ENCODE results near the gene PLPPR3. TPM values are rescaled to one million over a fixed set of nuclear protein-coding genes. Genes with fewer than 3 reads are reported as not detected.

Gene PLPPR3
- total and polyA plus RNA-seq, 12 donors = not detected

DNA sequence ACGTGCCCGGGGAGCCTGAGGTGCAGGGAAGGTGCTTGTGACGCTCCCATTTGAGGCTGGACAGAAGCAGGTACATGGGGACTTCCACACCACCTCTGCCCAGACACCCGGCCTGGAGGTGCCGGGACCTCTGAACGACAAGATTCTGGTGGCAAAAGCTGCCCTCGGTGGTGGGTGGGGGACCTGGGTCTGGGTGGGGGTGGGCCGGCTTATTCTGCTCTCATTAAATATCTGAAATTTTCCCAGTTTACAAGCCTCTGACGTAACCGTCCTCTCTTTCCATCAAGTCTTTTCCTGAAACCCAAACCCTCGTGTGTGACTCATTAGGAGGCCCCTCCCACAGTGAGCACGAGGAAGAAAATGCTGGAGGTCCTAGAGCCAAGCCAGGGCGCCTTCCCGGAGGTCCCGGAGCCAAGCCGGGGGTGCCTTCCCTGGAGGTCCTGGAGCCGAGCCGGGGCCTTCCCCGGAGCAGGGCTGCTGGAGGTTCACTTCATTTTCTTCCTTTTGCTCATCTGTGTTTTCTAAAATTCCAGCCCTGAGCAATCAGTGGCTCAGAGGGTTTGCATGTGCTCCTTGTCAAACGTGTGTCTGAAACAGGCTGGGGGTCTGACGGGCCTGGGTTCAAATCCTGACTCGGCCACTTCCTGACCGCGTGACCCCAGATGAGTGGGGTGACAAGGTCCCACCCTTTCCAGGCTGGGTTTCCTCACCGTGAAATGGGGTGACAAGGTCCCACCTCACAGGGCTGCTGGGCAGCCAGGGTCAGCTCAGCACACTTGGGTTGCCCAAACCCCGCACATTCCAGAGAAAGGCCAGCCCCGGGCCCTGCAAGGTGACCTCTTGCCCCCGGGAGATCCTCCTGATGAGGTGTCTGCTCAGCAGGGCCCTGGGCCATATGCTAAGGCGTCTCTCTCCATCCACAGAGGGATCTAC is 47.8 kb upstream of the PLPPR3 start:
- H3K27ac ChIP-seq = peak overlapping the region in 7 of 10 donors; percentile 37 to 81 (median 61)
- H3K27me3 ChIP-seq = no peaks in the 10 kb centered on the region
- DNase-seq = peak; percentile 51 to 67
- no peak overlapping the region for H3K4me3 ChIP-seq
- peaks cover 0 to 58% (median 15%) of the 10 kb centered on the region in 9 donors for H3K36me3 ChIP-seq
- no peaks in the 10 kb centered on the region for H3K9me3 ChIP-seq
- 76 to 80% methylated on average over 29 of the region's 29 CpGs for WGBS, 2 donors
- TF ChIP-seq, protein P1, sequence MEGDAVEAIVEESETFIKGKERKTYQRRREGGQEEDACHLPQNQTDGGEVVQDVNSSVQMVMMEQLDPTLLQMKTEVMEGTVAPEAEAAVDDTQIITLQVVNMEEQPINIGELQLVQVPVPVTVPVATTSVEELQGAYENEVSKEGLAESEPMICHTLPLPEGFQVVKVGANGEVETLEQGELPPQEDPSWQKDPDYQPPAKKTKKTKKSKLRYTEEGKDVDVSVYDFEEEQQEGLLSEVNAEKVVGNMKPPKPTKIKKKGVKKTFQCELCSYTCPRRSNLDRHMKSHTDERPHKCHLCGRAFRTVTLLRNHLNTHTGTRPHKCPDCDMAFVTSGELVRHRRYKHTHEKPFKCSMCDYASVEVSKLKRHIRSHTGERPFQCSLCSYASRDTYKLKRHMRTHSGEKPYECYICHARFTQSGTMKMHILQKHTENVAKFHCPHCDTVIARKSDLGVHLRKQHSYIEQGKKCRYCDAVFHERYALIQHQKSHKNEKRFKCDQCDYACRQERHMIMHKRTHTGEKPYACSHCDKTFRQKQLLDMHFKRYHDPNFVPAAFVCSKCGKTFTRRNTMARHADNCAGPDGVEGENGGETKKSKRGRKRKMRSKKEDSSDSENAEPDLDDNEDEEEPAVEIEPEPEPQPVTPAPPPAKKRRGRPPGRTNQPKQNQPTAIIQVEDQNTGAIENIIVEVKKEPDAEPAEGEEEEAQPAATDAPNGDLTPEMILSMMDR (IDR thresholded peaks at IDR 0.05) = no peak
- ATAC-seq = peak; percentile 11 to 63 (median 46)
- peaks cover 0 to 40% (median 8%) of the 10 kb centered on the region in 9 donors for H3K4me1 ChIP-seq
- intact Hi-C loops (cut with DNase I) = loop anchor here in 4 of 10 donors (5.0 to 10.0 kb wide), 4 partner anchors 38 to 115 kb away; partner anchors contain the start of gene WDR18 (in 1 of the 4)

DNA sequence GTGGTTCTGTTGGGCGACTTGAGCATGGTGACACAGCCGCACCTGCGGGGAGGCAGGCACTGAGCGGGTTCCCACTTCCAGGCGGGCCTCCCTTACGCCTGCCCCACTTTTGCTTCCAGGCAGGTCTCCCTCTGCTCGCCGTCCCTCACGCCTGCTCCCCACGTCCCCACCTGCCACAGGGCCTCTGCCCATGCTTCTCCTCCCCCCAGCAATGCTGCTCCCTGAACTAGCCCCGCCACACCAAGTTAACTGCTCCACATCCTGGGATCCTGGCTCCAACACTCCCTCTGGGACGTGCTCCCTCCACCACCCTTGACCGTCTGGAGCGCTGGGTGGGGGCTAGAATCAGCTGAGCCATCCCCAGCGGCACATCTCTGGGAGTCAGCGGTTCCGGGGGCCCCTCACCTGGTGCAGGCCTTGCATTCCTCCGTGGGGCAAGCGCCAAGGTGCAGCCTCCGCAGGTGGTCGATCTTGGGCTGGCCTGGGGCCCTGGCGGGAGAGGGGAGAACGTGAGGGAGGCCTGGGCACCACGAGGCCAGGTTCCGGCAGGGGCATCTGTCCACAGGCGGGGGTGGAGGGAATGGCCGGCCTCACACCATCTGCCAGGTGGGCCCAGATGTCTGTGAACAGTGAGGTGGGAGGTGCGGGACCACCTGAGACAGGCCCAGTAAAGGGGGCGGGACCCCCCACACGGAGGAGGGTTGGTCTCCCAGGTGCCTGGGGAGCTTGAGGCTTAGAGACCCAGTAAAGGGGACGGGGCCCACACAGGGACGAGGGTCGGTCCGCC is 46.9 kb upstream of the PLPPR3 start:
- ATAC-seq = peak in 1 of 8 donors; percentile 1

DNA sequence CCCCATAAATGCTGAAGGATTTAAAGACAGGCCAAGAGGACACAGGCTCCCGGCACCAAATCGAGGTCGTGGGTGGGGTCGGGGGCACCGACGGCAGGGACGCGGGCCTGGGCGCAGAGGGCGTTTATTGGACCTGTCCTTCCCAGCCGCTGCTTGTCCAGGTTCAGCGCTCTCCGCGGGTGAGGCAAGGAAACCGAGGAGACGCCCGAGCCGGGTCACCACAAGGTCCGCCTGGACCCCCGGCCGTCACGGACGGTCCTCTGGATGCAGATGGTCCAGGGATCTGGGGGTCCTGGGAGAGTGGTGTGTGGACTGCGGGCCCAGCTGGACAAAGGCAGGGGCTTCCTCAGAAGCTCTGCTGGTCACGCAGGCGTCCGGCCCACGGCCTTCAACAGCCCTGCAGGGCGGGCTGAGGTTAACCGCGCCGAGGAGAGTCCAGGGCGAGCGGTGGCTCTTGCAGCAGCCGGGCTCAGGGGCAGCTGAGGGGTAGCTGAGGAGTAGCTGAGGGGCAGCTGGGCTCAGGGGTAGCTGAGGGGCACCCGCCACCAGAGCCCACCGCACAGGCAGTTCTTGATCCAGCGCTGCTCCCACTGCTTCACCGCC is 46.2 kb upstream of the PLPPR3 start:
- H3K36me3 ChIP-seq = peaks cover 0 to 45% (median 12%) of the 10 kb centered on the region in 9 donors

More for the DNA sequence above, 46.9 kb upstream of the PLPPR3 start:
- H3K27me3 ChIP-seq = peaks cover 0 to 4% (median 0%) of the 10 kb centered on the region in 7 donors
- whole genome bisulfite sequencing, 2 donors = 91 to 94% methylated on average over 34 of the region's 34 CpGs
- peaks cover 0 to 45% (median 8%) of the 10 kb centered on the region in 9 donors for H3K4me1 ChIP-seq
- DNase-seq = no peak
- intact Hi-C loops (cut with DNase I) = loop anchor here in 3 of 10 donors (10.0 kb wide), 3 partner anchors 94 to 116 kb away; partner anchors contain the start of gene WDR18 (in 1 of the 3)
- peak overlapping the region in 6 of 10 donors; percentile 37 to 81 (median 62) for H3K27ac ChIP-seq
- TF ChIP-seq, protein P1 (IDR thresholded peaks at IDR 0.05) = no peak
- H3K9me3 ChIP-seq = no peaks in the 10 kb centered on the region
- no peak overlapping the region for H3K4me3 ChIP-seq
- H3K36me3 ChIP-seq = peaks cover 0 to 49% (median 13%) of the 10 kb centered on the region in 9 donors

More for the DNA sequence above, 46.2 kb upstream of the PLPPR3 start:
- 92 to 94% methylated on average over 39 of the region's 39 CpGs for WGBS, 2 donors
- peaks cover 0 to 45% (median 8%) of the 10 kb centered on the region in 9 donors for H3K4me1 ChIP-seq
- intact Hi-C loops (cut with DNase I) = loop anchor here in 3 of 10 donors (10.0 kb wide), 3 partner anchors 93 to 117 kb away; partner anchors contain the start of gene WDR18 (in 1 of the 3)
- ATAC-seq (no peak), DNase-seq (no peak)
- H3K9me3 ChIP-seq = no peaks in the 10 kb centered on the region
- H3K4me3 ChIP-seq = no peak overlapping the region
- peaks cover 0 to 9% (median 0%) of the 10 kb centered on the region in 7 donors for H3K27me3 ChIP-seq
- H3K27ac ChIP-seq = peak overlapping the region in 3 of 10 donors; percentile 5 to 61 (median 29)
- TF ChIP-seq, protein P1 (IDR thresholded peaks at IDR 0.05) = no peak

Measured in heart right ventricle (tissue), 16 donors.